CD4-positive, alpha-beta T cell treated with Interleukin-17A for 4 hours (primary cell): ENCODE measurements around the gene TRABD2A.
"Not testable (repeated sequence)": the region's sequence is repeated elsewhere in the genome, so short reads cannot be mapped to it uniquely, and the experiment has no call there.

Source experiments
- DNase-seq: peaks from one replicate; pipeline ENCODE4 v3.0.0-alpha.2; 2020; ENCODE audit warnings: mixed read lengths

The TRABD2A gene

GRCh38 chr2:84880645-84881521, at the start of gene TRABD2A:
Gene TRABD2A, minus strand, starts transcription at chr2:84881084. Its CDS starts 45 bp downstream, at chr2:84881039.
- DNase-seq: peak; percentile 62

- no peak for DNase-seq
These were observed 46.4 kb upstream of the TRABD2A start for GRCh38 chr2:84927275-84927627.

GRCh38 chr2:84925724-84926376, 45.0 kb upstream of the TRABD2A start:
- DNase-seq: peak; percentile 100

GRCh38 chr2:84925336-84925723, 44.4 kb upstream of the TRABD2A start:
- no peak for DNase-seq

GRCh38 chr2:84924173-84925106, 43.6 kb upstream of the TRABD2A start:
- peak; percentile 53 for DNase-seq

DNA sequence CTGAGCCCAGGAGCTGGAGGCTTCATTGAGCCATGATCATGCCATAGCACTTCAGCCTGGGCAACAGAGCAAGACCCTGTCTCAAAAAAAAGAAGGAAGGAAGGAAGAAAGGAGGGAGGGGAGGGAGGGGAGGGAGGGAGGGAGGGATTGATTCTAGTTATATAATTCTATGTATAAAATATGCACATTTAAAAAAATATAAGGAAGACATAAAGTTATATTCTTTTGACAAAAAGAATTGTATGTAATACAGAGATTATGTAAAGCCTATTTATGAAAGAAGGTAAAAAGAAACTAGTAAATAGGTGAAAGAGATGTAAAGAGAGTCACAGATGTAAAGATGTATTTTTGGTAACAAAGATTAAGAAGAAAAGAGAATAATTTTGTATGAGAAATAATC, 42.1 kb upstream of the TRABD2A start:
- DNase-seq: no peak

DNA sequence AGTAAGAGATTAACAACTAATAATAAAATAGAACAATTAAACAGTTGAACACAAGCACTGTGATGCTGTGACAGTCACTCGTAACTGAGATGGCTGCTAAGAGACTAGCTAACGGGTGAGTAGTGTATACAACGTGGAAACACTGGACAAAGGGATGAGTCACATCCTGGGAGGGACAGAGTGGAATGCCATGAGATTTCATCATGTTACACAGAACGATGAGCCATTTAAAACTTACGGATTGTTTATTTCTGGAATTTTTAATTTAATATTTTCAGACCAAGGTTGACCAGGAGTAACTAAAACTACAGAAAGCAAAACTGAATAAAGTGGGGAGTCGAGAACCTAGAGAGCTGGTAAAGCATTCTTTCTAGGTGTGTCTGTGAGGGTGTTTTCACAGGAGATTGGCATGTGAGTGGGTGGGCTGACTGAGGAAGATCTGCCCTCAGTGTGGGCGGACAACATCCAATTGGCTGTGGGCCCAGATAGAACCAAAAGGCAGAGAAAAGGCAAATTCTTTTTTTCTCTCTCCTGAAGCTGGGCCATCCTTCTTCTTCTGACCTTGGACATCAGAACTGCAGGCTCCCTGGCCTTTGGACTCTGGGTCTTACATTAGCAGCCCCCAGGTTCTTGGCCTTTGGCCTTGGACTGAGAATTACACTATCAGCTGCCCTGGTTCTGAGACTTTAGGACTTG, 39.1 kb upstream of the TRABD2A start:
- peak; percentile 42 for DNase-seq

- DNase-seq: no peak
These were observed 37.5 kb upstream of the TRABD2A start for GRCh38 chr2:84918430-84918829.

DNA sequence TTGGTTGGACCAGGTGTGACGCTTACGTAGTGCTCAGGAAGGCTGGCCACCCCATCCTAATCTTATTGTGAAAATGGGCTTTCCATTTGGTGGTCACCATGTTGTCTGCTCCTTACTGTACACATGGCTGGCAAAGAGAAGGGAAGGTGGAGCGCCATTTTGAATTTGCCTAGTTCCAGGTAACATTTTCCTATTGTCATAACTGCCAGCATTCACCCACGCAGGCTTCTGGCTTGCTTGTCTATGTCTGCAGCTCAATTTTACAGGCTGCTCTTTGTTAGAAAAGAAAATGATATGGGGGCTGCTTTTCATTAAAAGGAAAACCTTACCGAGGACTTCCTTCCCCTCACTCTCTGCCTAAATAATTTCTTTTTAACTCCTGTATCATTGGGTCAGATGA, 36.9 kb upstream of the TRABD2A start:
- DNase-seq: not testable (repeated sequence)

DNA sequence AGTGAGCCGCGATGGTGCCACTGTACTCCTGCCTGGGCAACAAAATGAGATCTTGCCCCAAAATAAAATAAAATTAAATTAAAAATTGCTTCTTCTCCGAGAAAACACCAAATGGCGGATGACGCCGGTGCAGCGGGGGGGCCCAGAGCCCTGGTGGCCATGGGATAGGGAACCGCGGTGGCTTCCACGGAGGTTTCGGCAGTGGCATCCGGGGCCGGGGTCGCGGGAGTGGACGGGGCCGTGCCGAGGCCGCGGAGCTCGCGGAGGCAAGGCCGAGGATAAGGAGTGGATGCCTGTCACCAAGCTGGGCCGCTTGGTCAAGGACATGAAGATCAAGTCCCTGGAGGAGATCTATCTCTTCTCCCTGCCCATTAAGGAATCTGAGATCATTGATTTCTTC, 34.8 kb upstream of the TRABD2A start:
- not testable (repeated sequence) for DNase-seq

DNA sequence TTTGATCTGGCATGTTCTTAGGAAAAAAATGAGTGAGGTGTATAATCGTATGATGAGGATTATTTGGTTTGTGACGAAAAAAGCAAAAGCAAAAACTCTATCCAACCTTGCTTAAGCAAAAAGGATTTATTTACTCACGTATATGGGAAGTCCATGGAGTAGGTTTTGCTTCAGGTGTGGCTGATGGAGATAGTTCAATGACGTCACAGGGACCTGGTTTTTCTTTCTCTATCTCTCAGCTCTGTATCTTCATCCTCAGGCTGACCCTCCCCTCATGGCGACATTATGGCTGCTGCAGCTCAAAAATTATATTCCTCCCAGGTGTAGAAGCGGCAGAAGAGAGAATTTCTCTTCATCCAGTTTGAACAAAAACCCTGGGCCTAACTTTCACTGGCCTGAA, 33.5 kb upstream of the TRABD2A start:
- DNase-seq: no peak

- DNase-seq: no peak
These were observed 32.1 kb upstream of the TRABD2A start for GRCh38 chr2:84912984-84913383.

- DNase-seq: no peak
These were observed 30.3 kb upstream of the TRABD2A start for GRCh38 chr2:84911135-84911678.

DNA sequence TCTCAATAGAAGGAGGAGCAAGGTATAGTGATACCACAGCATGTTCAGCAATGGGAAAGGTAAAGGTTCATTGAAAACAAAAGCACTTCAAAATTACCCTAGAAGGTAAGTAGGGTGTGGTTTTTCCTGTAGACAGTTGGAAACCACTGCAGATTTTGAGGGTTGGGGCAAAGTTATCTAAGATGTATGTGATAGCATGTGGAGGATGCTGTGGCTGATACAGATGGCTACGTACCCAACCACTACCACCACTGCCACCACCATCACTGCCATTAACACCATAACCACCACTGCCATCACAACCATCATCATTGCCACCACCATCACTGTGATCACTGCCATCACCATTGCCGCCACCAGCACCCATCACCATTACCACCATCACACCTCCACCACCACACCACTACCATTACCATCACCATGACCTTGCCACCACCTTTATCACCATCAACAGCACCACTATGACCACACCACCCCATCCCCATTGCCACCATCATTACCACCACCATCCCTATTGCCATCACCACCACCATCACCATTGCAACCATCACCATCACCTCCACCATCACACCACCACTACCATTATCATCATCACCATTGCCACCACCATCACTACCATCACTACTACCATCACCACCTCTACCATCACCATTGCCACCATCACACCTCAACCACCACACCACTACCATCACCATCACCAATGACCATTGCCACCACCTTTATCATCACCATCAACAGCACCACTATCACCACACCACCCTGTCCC, 28.2 kb upstream of the TRABD2A start:
- peak; percentile 54 for DNase-seq

DNA sequence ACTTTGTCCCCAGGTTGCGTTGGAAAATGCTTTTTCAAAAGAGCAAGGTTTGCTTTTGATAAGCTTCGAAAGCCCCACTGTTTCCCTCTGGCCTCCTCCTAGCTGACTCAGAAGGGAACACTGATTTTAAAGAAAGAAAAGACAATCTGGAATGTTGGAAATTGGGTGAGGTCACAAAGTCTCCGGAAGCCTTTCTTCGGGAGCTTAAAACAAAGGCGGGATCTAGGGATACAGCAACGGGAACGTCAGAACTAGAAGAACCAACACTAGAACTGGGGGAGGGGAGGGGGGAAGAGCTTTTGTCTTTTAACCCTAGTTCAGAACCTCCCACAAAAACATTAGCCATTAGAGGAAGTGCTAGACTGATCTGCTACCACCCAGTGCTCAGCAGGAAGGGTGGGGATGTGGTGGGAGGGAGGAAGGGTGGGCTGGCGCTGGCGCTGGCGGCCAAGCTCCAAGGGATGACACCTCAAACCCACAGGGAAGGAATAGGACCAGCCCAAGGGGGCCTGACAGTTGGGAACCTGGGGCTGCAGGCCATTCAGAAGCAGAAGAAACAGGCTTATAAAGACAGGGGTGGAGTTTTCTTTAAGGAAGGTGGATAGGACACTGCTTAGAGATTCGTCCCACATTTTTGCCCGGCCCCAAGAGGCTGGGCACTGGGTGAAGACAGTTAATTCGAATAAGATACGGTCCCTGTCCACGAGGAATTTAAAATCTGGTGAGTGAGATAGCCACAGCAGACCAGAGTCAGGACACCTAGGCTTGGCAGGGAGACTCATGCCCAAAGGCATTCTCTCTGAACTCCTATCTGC, 26.2 kb upstream of the TRABD2A start:
- peak; percentile 73 for DNase-seq

- peak; percentile 65 for DNase-seq
These were observed 25.4 kb upstream of the TRABD2A start for GRCh38 chr2:84906108-84906899.

DNA sequence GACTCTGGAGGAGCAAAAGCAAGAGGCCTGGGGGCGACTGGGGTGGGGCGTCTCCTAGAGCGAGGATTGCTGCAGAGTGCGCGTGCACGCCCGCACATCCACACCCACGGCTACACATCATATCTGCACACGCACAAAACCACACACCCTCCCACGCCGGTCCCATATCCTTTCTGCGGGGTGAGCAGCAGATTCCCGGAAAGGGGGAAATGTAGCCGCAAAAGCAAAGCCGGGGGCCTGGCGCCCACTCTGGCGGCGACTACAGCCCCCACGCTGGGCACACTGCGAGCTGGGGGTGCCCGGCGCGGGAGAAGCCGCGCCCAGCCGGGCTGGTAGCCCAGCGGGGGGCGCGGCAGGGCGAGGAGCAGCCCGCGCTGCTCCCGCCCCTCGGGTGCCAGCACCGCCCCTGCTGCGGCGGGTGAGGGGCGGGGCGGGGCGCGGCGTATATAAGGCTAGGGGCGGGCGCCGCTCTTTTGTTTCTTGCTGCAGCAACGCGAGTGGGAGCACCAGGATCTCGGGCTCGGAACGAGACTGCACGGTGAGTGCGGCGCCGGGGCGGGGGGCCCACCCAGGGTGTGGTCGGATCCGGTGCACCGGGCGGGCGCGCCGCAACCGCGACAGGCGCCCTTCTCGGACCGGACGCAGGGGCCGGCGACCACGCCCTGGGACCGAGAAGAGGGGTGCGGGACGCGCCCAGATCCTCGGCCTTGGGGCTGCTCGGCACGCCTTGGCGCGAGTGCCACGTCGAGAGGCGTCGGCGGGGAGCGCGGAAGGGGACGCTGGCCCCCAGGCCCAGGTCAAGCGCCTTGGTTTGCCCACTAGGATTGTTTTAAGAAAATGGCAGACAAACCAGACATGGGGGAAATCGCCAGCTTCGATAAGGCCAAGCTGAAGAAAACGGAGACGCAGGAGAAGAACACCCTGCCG, 24.6 kb upstream of the TRABD2A start, which contains the start of gene TMSB10:
TSS of gene TMSB10 (plus strand) at position 476 of the 927 bp plus-strand sequence.
- peak; percentile 93 for DNase-seq

GRCh38 chr2:84904717-84905174, 23.9 kb upstream of the TRABD2A start:
- peak; percentile 59 for DNase-seq
